CD4-positive, alpha-beta T cell treated with Interleukin-2 at 100 ng/mL for 4 hours (primary cell): ENCODE measurements around the gene CSGALNACT2.

Source experiments
- DNase-seq: peaks from one replicate; pipeline ENCODE4 v3.0.0-alpha.2; 2020; ENCODE audit warnings: low spot score

Gene CSGALNACT2

GRCh38 chr10:43112608-43112961, 25.7 kb upstream of the CSGALNACT2 start:
- DNase-seq, result no peak

GRCh38 chr10:43113201-43114087, 24.8 kb upstream of the CSGALNACT2 start:
- no peak for DNase-seq

DNA sequence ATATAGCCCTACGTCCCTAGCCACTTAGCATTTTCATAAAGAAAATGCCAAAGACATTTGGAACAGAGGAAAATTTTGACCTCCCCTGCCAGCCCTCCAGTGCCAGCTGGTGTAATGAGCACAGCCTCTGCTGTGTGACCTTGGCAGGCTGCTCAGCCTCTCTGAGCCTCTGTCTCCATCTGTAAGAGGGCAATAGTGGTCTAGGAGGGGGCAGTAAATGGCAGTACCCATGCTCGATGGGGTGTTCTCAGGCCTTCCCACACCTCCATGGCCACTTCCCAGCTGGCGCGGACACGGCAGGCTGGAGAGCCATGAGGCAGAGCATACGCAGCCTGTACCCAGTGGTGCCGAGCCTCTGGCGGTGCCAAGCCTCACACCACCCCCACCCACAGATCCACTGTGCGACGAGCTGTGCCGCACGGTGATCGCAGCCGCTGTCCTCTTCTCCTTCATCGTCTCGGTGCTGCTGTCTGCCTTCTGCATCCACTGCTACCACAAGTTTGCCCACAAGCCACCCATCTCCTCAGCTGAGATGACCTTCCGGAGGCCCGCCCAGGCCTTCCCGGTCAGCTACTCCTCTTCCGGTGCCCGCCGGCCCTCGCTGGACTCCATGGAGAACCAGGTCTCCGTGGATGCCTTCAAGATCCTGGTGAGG, 24.0 kb upstream of the CSGALNACT2 start:
- DNase-seq, result no peak

DNA sequence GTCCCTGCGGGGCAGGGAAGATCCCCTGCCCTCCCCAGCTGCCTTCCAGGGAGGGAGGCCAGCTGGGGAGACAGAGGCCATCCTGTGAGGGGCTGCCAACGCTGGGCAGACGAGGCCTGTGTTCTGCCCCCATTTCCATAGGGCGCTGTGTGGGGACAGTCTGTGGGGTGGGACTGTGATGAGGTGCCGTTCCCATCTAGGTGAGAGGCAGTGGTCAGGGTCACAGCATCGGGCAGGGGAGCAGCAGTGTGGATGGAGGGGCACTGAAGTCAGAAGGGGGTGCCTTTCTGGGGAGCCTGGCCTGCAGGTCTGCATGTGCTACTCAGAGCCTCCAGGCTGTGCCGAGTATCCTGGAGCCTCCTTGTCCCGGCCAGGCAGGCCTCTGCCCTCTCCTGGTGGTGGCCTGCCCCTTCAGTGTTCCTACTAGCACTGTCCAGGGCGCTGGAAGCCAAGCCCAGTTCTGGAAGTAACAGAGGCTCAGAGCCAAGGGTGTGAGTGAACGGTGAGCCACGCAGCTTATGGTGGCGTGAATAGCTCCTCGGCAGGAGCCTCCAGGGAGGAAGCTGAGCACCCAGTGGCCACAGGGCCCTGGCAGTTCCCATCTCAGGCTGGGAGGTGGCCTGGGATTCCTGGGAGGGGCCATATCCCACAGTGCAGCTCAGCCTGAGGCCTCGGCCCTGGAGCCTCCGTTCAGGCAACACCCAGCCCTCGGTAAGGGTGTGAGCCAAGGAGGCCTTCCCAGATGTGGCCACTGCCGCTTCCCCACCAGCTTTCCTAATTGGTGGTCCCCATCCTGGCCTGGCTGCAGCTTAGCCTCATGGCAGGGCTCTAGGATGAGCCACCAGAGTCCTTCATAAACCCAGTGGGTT, 23.3 kb upstream of the CSGALNACT2 start:
- no peak for DNase-seq

- DNase-seq, result no peak
These were observed 22.2 kb upstream of the CSGALNACT2 start for GRCh38 chr10:43115881-43116595.

- DNase-seq, result no peak
These were observed 21.6 kb upstream of the CSGALNACT2 start for GRCh38 chr10:43116596-43116995.

- DNase-seq, result no peak
These were observed 21.0 kb upstream of the CSGALNACT2 start for GRCh38 chr10:43117031-43117776.

- DNase-seq, result no peak
These were observed 20.3 kb upstream of the CSGALNACT2 start for GRCh38 chr10:43117777-43118583.

GRCh38 chr10:43118631-43119415, 19.4 kb upstream of the CSGALNACT2 start:
- DNase-seq, result no peak

- no peak for DNase-seq
These were observed 18.7 kb upstream of the CSGALNACT2 start for GRCh38 chr10:43119416-43120115.

- no peak for DNase-seq
These were observed 17.9 kb upstream of the CSGALNACT2 start for GRCh38 chr10:43120116-43120928.

- DNase-seq, result peak; percentile 70
These were observed 17.3 kb upstream of the CSGALNACT2 start for GRCh38 chr10:43120929-43121314.

GRCh38 chr10:43121444-43121843, 16.8 kb upstream of the CSGALNACT2 start:
- no peak for DNase-seq

GRCh38 chr10:43122096-43122495, 16.1 kb upstream of the CSGALNACT2 start:
- DNase-seq, result no peak

DNA sequence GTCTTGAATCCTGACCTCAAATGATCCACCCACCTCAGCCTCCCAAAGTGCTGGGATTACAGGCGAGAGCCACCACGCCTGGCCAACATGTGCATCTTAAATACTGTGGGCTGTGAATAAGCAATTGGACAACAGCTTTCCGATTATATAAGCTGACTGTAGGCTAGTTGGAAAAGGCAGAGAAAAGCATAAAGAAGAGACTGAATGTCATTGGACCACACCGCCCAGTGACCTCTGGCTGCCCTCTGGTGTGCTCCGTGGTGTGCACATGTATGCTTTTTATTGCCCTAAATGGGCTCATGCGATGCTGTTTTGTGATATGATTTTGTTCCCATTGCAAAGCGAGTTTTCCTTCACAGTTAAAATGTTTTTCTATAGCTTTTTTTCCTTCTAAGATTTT, 15.4 kb upstream of the CSGALNACT2 start:
- no peak for DNase-seq

DNA sequence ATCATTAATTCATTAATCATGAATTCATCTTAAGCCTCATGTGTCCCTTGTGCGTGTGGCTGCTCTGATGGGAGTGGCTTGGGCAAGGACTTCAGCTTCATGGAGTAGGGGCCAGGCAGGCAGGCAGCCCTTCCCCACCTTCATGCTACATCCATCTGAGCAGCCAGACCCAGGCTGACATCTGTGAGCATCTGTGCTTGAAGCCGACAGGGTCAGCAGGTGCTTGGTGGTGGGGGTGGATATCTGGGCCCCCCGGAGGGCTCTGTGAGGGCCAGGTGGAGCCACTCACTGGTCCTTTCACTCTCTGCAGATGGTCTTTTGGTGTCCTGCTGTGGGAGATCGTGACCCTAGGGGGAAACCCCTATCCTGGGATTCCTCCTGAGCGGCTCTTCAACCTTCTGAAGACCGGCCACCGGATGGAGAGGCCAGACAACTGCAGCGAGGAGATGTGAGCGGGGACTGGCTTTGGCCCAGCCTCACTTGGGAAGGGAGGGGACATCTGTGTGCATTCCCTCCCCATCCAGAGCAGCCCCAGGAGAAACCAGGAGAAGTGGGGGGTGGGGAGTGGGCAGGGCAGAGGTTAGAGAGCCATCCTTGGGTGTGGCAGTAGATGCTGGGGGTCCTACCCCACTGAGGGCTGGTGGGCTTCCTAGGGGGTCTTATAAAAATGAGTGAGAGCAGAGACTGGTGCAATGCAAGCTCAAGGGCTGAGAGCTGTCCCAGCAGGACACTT, 14.7 kb upstream of the CSGALNACT2 start:
- DNase-seq, result no peak

GRCh38 chr10:43124094-43124521, 14.1 kb upstream of the CSGALNACT2 start:
- no peak for DNase-seq
